Prostate gland (tissue), 2 donors: ENCODE measurements around the gene HERC3.

Experiments
- CTCF ChIP-seq, 4 experiments: fragments of 200-600 bp in 2 of 4; fragments of 450-650 bp in 2 of 4; sonication (generic) in 2 of 4; IDR thresholded peaks; 1 replicate in 3 of 4; 2 replicates in 1 of 4; pipeline ENCODE4 v1.5.1; 2016 to 2019; ENCODE audit warnings: antibody characterized with exemption in 4 of 4, mild to moderate bottlenecking in 2 of 4, moderate library complexity in 2 of 4
- POLR2A ChIP-seq: fragments of 450-650 bp; IDR thresholded peaks from one replicate; pipeline ENCODE4 v1.6.1; 2016; ENCODE audit warnings: antibody characterized with exemption, mild to moderate bottlenecking
- POLR2AphosphoS5 ChIP-seq: sonication (generic); formaldehyde crosslinking; IDR thresholded peaks from one replicate; pipeline ENCODE4 v1.6.1; 2017; ENCODE audit warnings: antibody characterized with exemption

- TF ChIP-seq POLR2AphosphoS5: no peak
- no peak for TF ChIP-seq CTCF (IDR thresholded peaks at IDR 0.05)
- no peak for TF ChIP-seq POLR2A
Observed at GRCh38 chr4:88746206-88746605, 153.9 kb downstream of the HERC3 start.
